ENCODE measurements around the gene SIPA1L3.
"Not testable (repeated sequence)": the region's sequence is repeated elsewhere in the genome, so short reads cannot be mapped to it uniquely, and the experiment has no call there.

The SIPA1L3 gene

DNA sequence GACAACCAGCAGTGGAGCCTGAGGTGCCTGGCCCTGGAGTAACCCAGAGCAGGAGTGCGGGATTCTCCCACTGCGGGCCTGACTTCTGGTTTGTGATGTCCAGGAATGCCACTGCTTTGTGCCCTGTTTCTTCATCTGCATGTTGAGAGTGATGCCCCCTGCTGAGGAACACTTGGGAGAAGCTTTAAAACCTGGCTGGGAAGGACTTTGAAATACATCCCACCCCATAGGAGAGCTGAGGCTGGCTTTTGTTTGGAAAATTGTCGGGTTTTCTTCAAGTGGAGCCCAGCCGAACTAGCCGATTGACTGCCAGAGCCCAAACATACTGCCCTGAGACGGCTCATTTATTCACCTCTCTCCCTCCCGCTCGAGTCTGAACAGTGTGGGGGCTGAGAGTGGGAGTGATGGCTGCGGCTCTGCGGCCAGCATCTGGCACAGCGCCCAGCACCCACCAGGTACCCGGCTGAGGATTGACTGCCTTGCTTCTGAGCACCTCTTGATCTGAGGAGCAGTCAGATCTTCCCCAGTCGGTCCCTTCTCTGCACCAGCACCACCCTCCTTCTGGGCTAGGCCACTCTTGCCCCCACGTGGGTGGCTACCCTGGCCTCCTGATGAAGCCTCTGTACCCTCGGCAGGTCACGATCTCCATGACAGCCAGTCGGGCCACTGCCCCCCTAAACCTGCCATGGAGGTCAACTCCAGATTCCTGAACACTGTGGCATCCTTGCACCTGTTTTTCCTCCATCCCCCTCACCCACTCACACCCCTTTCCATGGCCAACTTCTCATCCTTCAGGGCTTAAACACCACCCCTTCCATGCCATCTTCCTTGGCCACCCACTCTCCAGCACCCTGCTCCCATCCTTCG lies 148.9 kb downstream of the SIPA1L3 start:
- no peaks in the 10 kb centered on the region for H3K36me3 ChIP-seq (ENCODE audit: control insufficient read depth in 1 of 2, insufficient read depth in 2 of 2, low read length in 2 of 2)
- no peak overlapping the region for H3K27ac ChIP-seq (ENCODE audit: low read length)
- no peaks in the 10 kb centered on the region for H3K9me3 ChIP-seq (ENCODE audit: control insufficient read depth in 1 of 2, low read length in 2 of 2)

DNA sequence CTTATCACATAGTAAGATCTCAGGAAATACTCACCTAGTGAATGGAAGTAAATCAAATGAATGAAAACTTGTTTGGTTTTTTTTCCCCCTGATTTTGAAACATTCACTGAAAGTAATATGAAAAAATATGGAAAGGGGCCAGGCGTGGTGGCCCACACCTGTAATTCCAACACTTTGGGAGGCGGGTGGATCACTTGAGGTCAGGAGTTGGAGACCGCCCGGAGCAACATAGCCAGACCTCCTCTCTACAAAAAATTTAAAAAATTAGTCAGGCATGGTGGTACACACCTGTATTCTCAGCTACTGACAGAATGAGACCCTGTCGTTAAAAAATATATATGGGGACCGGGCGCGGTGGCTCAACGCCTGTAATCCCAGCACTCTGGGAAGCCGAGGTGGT lies 149.6 kb downstream of the SIPA1L3 start:
- Histone ChIP-seq H3K36me3 (ENCODE audit: control insufficient read depth in 1 of 2, insufficient read depth in 2 of 2, low read length in 2 of 2) (no peaks in the 10 kb centered on the region), H3K4me3 (ENCODE audit: low read depth in 1 of 2, low read length in 2 of 2) (no peak overlapping the region), H3K27me3 (ENCODE audit: low read depth, low read length) (no peaks in the 10 kb centered on the region), H3K9me3 (ENCODE audit: control insufficient read depth in 1 of 2, low read length in 2 of 2) (no peaks in the 10 kb centered on the region), H3K4me1 (ENCODE audit: control insufficient read depth in 1 of 2, insufficient read depth in 2 of 2, low read length in 2 of 2) (peaks cover 0 to 5% of the 10 kb centered on the region in 2 donors), H3K27ac (ENCODE audit: low read length) (no peak overlapping the region)

More for the DNA sequence above, 148.9 kb downstream of the SIPA1L3 start:
- peaks cover 0 to 5% of the 10 kb centered on the region in 2 donors for H3K4me1 ChIP-seq (ENCODE audit: control insufficient read depth in 1 of 2, insufficient read depth in 2 of 2, low read length in 2 of 2)
- H3K27me3 ChIP-seq (ENCODE audit: low read depth, low read length) = no peaks in the 10 kb centered on the region
- no peak overlapping the region for H3K4me3 ChIP-seq (ENCODE audit: low read depth in 1 of 2, low read length in 2 of 2)

DNA sequence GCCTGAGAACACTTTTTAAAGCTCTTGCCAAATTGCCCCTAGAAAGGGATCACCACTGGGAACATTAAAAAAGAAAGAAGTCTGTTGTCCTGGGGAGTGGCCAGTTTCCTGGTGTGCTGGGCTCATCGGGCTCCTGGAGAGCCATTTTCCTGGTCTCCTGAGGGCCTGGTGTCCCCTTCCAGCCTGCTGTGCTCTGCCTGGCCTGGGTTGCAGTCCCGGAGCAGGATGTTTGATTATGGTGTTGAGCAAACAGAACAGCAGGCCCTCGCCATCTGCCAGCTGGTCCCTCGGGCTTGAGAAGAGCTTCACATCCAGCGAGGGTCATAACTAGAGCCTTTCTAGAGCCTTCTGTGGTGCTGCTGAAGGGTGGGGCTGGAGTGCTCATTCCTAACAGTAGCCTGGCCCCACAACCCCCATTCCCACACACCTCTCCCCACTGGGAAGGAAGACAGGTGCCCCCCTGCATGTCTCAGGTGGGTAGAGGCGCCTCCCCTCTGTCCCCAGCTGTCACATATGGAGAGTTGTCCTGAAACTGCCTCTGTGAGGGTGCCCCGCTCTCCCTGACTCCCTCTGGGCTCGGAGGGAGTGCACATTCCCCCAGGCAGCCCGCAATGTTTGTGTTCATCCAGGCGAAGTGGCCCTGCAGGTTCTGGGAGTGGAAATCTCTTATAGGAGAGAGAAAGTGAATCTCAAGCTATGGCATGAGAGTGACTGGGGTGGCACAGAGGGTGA lies 151.1 kb downstream of the SIPA1L3 start:
- Histone ChIP-seq H3K27ac (ENCODE audit: low read length) (no peak overlapping the region), H3K9me3 (ENCODE audit: control insufficient read depth in 1 of 2, low read length in 2 of 2) (no peaks in the 10 kb centered on the region), H3K4me1 (ENCODE audit: control insufficient read depth in 1 of 2, insufficient read depth in 2 of 2, low read length in 2 of 2) (peaks cover 0 to 5% of the 10 kb centered on the region in 2 donors), H3K4me3 (ENCODE audit: low read depth in 1 of 2, low read length in 2 of 2) (no peak overlapping the region), H3K36me3 (ENCODE audit: control insufficient read depth in 1 of 2, insufficient read depth in 2 of 2, low read length in 2 of 2) (no peaks in the 10 kb centered on the region), H3K27me3 (ENCODE audit: low read depth, low read length) (no peaks in the 10 kb centered on the region)

DNA sequence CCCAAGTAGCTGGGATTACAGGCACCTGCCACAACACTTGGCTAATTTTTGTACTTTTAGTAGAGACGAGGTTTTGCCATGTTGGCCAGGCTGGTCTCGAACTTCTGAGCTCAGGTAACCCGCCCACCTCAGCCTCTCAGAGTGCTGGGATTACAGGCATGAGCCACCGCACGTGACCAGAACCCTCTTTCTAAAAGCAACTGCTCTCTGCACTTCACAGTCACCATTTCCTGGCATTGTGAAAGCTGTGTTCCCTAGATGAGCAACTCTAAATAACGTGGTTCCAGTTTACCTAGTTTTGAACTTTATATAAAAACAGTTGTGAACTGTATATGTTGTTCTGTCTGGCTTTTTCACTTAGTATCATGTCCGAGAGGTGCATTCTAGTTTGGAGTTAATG lies 152.9 kb downstream of the SIPA1L3 start:
- Histone ChIP-seq H3K27me3 (ENCODE audit: low read depth, low read length) (no peaks in the 10 kb centered on the region), H3K36me3 (ENCODE audit: control insufficient read depth in 1 of 2, insufficient read depth in 2 of 2, low read length in 2 of 2) (no peaks in the 10 kb centered on the region), H3K9me3 (ENCODE audit: control insufficient read depth in 1 of 2, low read length in 2 of 2) (no peaks in the 10 kb centered on the region), H3K27ac (ENCODE audit: low read length) (no peak overlapping the region), H3K4me1 (ENCODE audit: control insufficient read depth in 1 of 2, insufficient read depth in 2 of 2, low read length in 2 of 2) (peaks cover 0 to 5% of the 10 kb centered on the region in 2 donors), H3K4me3 (ENCODE audit: low read depth in 1 of 2, low read length in 2 of 2) (no peak overlapping the region)

DNA sequence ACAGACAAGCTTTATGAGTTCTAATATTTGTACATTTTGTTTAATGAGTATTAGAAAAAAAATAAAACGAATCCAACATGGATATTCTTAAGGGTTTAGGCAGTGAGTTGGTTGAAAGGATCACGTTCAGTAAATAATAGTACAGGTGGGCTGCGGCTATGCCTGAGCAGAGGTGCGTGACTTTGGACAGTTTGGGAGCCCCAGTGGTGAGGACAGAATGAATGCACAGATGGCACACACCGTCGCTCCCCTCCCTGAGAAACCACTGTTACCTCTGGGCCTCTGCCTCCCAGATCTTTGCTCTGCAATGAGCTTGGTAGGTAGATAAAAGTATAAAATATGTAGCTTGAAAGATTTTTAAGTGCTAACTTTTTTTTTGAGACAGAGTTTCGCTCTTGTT lies 153.3 kb downstream of the SIPA1L3 start:
- H3K36me3 ChIP-seq (ENCODE audit: control insufficient read depth in 1 of 2, insufficient read depth in 2 of 2, low read length in 2 of 2) = no peaks in the 10 kb centered on the region
- no peaks in the 10 kb centered on the region for H3K9me3 ChIP-seq (ENCODE audit: control insufficient read depth in 1 of 2, low read length in 2 of 2)
- H3K27me3 ChIP-seq (ENCODE audit: low read depth, low read length) = no peaks in the 10 kb centered on the region
- no peak overlapping the region for H3K27ac ChIP-seq (ENCODE audit: low read length)
- H3K4me1 ChIP-seq (ENCODE audit: control insufficient read depth in 1 of 2, insufficient read depth in 2 of 2, low read length in 2 of 2) = peaks cover 0 to 3% of the 10 kb centered on the region in 2 donors
- H3K4me3 ChIP-seq (ENCODE audit: low read depth in 1 of 2, low read length in 2 of 2) = no peak overlapping the region

DNA sequence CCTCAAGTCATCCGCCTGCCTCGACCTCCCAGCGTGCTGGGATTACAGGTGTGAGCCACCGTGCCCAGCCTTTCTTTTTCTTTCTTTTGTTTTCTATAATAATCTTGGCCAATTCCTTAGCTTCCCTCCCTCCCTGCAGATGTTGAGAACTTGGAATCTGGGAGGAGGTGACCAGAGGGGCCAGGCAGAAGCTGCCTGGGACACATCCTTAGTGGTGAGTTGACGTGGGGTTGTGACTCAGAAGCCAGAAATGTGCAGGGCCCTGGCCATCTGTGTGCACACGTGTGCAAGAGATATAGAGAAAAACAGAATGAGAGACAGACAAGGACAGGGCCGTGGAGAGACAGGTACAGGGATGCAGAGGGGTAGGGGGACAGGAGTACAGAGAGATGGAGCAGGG lies 154.3 kb downstream of the SIPA1L3 start:
- no peaks in the 10 kb centered on the region for H3K4me1 ChIP-seq (ENCODE audit: control insufficient read depth in 1 of 2, insufficient read depth in 2 of 2, low read length in 2 of 2)
- H3K9me3 ChIP-seq (ENCODE audit: control insufficient read depth in 1 of 2, low read length in 2 of 2) = no peaks in the 10 kb centered on the region
- H3K27ac ChIP-seq (ENCODE audit: low read length) = no peak overlapping the region
- no peaks in the 10 kb centered on the region for H3K36me3 ChIP-seq (ENCODE audit: control insufficient read depth in 1 of 2, insufficient read depth in 2 of 2, low read length in 2 of 2)
- no peak overlapping the region for H3K4me3 ChIP-seq (ENCODE audit: low read depth in 1 of 2, low read length in 2 of 2)
- H3K27me3 ChIP-seq (ENCODE audit: low read depth, low read length) = no peaks in the 10 kb centered on the region

DNA sequence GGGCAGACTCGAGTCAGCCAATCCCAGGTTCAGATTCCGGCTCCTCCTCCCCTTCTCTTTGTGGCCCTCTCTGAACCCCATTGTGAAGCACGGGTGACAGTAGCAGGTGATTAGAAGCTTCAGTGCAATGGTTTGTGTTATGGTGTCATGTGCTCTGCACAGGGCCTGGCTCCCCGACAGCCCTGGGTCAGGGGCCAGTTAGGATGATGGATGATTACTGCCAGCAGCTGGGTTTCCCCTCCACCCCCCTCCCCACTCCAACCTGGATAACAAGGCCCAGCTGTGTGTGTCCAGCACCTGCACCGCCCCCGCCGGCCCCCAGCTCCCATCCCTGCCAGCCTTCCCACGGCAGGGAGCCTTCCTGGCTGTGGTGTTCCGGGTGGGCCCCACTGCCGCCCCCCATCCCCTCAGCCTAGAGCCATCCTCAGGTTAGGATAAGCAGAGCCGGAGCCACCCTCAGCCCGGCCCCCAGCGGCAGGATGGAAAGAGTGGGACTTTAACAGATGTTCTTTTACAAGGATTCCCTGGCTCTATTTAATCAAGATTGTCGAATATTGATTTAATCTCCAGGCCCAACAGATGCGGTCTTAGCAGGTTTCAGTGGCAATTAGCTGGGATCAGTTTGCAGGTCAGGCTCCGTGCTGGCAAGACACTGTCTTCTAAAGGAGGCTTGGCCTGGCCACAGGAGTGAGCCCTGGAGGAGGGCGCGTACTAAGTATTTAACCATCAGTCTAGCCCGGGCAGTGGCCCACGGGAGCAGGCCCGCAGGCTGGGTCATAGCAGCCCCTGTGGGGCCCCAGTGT lies 156.2 kb downstream of the SIPA1L3 start:
- H3K27me3 ChIP-seq (ENCODE audit: low read depth, low read length) = no peaks in the 10 kb centered on the region
- no peak overlapping the region for H3K4me3 ChIP-seq (ENCODE audit: low read depth in 1 of 2, low read length in 2 of 2)
- H3K36me3 ChIP-seq (ENCODE audit: control insufficient read depth in 1 of 2, insufficient read depth in 2 of 2, low read length in 2 of 2) = no peaks in the 10 kb centered on the region
- H3K4me1 ChIP-seq (ENCODE audit: control insufficient read depth in 1 of 2, insufficient read depth in 2 of 2, low read length in 2 of 2) = no peaks in the 10 kb centered on the region
- no peak overlapping the region for H3K27ac ChIP-seq (ENCODE audit: low read length)
- H3K9me3 ChIP-seq (ENCODE audit: control insufficient read depth in 1 of 2, low read length in 2 of 2) = no peaks in the 10 kb centered on the region

DNA sequence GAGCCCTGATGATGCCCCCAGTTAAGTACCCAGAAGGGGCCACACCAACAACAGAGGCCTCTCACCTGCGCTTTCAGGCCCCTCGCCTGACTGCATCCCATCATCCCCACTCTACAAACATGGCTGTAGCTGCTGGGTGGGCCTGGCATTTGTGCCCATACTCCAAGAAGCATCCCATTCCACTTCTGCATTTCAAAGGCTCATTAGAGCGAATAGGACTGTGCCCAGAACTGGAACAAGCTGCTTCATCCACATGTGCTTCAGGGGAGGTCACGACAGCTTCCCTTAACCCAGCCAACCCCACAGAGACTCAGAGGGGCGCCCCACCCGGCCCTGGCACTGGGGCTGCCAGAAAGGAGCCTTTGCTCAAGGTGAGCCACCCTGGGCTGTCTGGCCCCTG lies 156.9 kb downstream of the SIPA1L3 start:
- H3K27me3 ChIP-seq (ENCODE audit: low read depth, low read length) = no peaks in the 10 kb centered on the region
- no peak overlapping the region for H3K27ac ChIP-seq (ENCODE audit: low read length)
- H3K9me3 ChIP-seq (ENCODE audit: control insufficient read depth in 1 of 2, low read length in 2 of 2) = no peaks in the 10 kb centered on the region
- H3K4me1 ChIP-seq (ENCODE audit: control insufficient read depth in 1 of 2, insufficient read depth in 2 of 2, low read length in 2 of 2) = no peaks in the 10 kb centered on the region
- no peaks in the 10 kb centered on the region for H3K36me3 ChIP-seq (ENCODE audit: control insufficient read depth in 1 of 2, insufficient read depth in 2 of 2, low read length in 2 of 2)
- H3K4me3 ChIP-seq (ENCODE audit: low read depth in 1 of 2, low read length in 2 of 2) = no peak overlapping the region

DNA sequence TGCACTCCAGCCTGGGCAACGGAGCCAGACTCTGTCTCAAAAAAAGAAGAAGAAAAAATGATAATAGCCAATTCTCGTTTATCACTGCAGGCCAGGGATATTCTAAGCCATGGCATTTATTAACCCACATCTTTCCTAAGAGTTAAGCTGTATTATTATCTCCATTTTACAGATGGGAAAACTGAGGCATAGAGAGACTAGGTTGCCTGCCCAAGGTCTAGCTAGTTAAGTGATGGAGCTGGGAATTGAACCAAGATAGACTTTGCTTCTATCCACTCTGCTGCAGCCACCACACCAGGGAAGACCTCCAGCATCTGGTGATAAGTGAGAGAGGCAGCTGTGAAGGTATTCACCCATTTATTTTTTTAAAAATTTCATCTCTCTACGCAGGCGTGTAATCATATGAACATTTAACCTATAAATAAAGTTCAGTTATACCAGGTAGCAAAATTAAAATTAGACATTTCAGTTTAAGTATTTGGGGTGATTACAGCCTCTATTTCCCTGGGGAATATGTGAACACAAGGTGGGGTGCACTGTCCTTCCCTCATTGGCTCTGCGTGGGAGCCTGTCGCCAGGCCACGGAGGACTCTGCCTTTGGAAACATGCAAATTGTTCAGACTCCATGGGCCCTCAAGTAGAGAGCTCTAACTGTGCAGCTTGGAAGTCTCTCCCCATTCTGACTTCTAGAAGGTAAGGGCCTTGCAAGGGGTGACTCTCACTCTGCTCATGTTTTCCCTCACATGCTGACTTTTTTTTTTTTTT lies 157.8 kb downstream of the SIPA1L3 start:
- Histone ChIP-seq H3K9me3 (ENCODE audit: control insufficient read depth in 1 of 2, low read length in 2 of 2) (no peaks in the 10 kb centered on the region), H3K27me3 (ENCODE audit: low read depth, low read length) (no peaks in the 10 kb centered on the region), H3K4me1 (ENCODE audit: control insufficient read depth in 1 of 2, insufficient read depth in 2 of 2, low read length in 2 of 2) (no peaks in the 10 kb centered on the region), H3K4me3 (ENCODE audit: low read depth in 1 of 2, low read length in 2 of 2) (no peak overlapping the region), H3K27ac (ENCODE audit: low read length) (no peak overlapping the region), H3K36me3 (ENCODE audit: control insufficient read depth in 1 of 2, insufficient read depth in 2 of 2, low read length in 2 of 2) (no peaks in the 10 kb centered on the region)

DNA sequence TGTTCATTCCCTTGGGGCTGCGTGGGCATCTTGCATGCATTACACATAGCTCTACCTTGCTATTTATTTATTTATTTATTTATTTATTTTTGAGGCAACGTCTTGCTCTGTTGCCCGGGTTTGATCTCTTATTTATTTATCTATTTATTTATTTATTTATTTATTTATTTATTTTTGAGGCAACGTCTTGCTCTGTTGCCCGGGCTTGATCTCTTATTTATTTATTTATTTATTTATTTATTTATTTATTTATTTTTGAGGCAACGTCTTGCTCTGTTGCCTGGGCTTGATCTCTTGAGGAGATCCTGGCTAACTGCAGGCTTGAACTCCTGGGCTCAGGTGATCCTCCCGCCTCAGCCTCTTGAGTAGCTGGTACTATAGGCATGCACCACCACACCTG lies 158.8 kb downstream of the SIPA1L3 start:
- H3K27me3 ChIP-seq (ENCODE audit: low read depth, low read length); H3K9me3 ChIP-seq (ENCODE audit: control insufficient read depth in 1 of 2, low read length in 2 of 2); H3K27ac ChIP-seq (ENCODE audit: low read length); H3K36me3 ChIP-seq (ENCODE audit: control insufficient read depth in 1 of 2, insufficient read depth in 2 of 2, low read length in 2 of 2); H3K4me1 ChIP-seq (ENCODE audit: control insufficient read depth in 1 of 2, insufficient read depth in 2 of 2, low read length in 2 of 2); H3K4me3 ChIP-seq (ENCODE audit: low read depth in 1 of 2, low read length in 2 of 2): not testable (repeated sequence)

Data from muscle layer of duodenum (tissue), 2 donors.